Endothelial cell (in vitro differentiated cells): ENCODE measurements around the gene ASB2. TPM values are rescaled to one million over a fixed set of nuclear protein-coding genes. Genes with fewer than 3 reads are reported as not detected.

Experiments used
- microRNA-seq: library from miRNA; unstranded; fragments of <30 nt; microRNA quantifications from one replicate; pipeline ENCODE4, GENCODE V29; 2020; ENCODE audit not compliant: unreplicated experiment
- total RNA-seq: library from RNA; stranded (reverse); fragmentation: NEBNext Ultra II Directional; extraction: Animal tissue kit (Norgen Biotek cat#: 25700); gene quantifications from one replicate; pipeline ENCODE4 v1.2.1, GENCODE V29; 2021; ENCODE audit not compliant: unreplicated experiment

ASB2 gene
- total RNA-seq, 1 donor from 2014 or later, result not detected

Small RNA genes lying within 50 kb of the gene (microRNA-seq; reads per million reads assigned to microRNA genes)
- gene MIR4506, result not detected

Other genes with a start within 250 kb of the ASB2 start
- 0.08 TPM for gene PRIMA1, start 188.1 kb downstream of the ASB2 start, total RNA-seq
- gene FAM181A, start 49.2 kb downstream of the ASB2 start, total RNA-seq, result not detected
- gene CCDC197, start 20.7 kb upstream of the ASB2 start, total RNA-seq, result not detected
- gene OTUB2, start 49.8 kb upstream of the ASB2 start, total RNA-seq, result 2.3 TPM
- gene DDX24, start 104.6 kb upstream of the ASB2 start, total RNA-seq, result 89.6 TPM
- gene IFI27L1, start 104.7 kb upstream of the ASB2 start, total RNA-seq, result 33.5 TPM
- 3.8 TPM for gene IFI27, start 134.2 kb upstream of the ASB2 start, total RNA-seq
- gene IFI27L2, start 153.0 kb upstream of the ASB2 start, total RNA-seq, result 23.7 TPM
- 0.18 TPM for gene PPP4R4, start 197.8 kb upstream of the ASB2 start, total RNA-seq